LoVo (cell line): ENCODE measurements around the gene DLG2.

Experiments
- DNase-seq: peaks from one replicate; pipeline ENCODE4 v3.0.0-alpha.2; 2016; ENCODE audit warnings: low spot score

The DLG2 gene

DNA sequence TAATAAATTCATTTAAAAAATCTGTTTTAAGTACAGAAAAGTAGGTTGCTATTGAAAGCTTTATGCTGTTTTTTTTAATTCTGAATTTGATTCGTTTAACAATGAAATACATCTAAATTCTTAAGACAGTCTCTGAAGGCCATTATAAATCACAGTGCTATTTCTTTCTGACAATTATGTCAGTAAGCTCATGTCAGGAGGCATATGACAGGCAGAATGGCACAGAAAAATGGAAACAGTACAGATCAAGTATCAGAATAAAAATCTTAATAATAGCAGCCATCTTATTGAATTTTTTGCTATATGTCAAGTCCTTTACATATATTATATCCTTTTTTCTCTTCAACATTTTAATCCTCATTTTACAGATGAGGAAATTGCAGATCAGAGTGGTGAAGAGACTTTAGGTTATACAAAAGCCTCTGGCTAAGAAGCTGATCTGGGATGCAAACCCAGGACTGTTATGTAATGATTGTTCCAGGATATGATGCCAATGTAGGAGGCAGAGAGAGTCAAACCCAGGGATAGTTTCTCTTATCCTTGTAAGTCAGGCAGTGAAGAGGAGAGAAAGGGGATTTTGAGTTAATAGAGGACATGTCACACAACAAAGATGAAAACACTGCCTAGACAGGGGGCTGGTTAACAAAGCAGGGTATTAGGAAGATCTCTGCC, 2057.9 kb downstream of the DLG2 start:
- no peak for DNase-seq

DNA sequence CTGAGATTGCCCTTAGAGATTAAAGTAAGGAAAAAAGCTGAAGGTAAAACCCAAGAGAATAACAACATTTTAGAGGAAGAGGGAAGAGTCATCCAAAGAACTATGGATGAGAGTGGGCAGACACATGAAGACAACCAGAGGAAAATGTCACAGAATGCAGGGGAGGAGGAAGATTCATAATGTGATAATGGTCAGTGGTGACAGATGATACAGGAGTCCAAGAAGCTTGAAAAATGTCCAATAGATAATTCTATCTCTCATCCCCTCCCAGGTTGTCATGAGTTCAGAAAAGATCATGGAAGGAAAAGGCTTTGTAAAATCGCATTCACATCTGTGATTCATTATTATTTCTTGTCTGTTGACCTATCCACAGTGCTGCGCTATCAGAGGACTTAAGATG, 2058.6 kb downstream of the DLG2 start:
- DNase-seq, result no peak

DNA sequence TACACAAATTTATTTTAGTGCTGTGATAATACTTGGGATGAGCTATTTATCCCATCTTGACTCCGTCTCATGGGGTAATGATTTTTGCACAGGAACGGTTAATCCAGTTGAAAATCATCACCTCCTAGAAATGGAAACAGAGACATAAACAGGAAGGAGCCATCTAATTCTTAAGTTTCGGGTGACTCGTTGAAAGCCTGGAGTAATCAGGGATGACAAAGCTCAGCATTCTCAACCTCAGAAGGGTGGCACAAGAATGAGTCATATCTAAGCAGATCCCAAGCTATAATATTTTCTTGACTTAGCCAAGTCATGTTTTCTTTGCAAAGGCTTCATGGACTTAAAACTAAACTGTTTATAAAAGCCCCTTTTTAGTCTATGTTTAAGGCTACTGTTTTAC, 2060.2 kb downstream of the DLG2 start:
- no peak for DNase-seq

DNA sequence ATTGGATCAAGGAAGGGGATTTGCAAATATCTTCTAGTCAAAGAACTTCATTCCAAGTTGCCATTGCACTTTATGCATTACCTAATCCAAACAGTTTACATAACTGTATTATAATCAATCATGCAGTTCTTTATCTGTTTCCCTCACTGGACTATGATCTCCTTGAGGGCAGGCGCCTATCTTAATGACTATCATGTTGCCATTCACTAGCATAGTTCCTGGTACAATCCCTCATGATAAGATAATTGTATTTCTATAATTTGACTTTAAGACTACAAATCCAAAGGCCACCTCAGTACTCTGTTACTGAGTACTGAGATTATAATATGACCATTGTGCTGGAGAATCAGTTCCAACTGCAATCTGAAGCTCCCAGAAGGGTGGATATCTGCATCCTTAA, 2062.3 kb downstream of the DLG2 start:
- no peak for DNase-seq

DNA sequence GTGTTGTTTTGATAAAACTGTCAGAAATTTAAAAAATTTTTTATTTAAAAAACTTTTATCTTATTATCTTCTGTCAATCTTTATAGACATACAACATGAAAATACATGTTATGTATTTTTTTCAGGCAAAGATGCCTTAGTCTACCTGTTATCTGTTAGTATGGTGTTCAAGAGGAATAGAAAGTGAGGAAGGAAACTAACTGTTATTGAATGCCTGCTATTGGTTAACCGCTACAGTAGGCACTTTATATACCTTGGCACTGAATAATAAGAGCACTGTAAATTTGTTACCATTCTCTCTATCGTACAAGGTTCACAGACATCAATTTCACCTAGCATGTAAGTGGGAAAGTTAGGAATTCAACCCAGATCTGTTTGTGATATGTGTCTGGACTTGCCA, 2068.9 kb downstream of the DLG2 start:
- no peak for DNase-seq

DNA sequence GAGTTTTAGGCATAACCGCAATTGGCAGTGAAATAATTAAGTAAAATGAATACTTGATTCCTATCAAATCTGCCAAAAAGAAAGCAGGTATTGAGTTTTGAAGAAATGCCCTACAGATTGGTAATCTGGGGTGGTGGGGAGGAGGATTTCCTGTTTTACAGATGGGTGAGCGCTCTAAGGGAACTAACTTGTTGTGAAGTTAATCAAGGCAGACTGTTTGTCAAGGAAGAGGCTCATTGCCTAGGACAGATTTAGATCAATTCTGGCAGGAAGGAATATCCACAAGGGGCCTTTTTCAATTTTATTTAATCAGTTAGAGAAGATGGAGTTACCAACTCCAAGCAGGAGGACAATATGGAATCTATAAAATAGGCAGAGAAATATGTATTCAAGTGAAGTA, 2069.5 kb downstream of the DLG2 start:
- no peak for DNase-seq

DNA sequence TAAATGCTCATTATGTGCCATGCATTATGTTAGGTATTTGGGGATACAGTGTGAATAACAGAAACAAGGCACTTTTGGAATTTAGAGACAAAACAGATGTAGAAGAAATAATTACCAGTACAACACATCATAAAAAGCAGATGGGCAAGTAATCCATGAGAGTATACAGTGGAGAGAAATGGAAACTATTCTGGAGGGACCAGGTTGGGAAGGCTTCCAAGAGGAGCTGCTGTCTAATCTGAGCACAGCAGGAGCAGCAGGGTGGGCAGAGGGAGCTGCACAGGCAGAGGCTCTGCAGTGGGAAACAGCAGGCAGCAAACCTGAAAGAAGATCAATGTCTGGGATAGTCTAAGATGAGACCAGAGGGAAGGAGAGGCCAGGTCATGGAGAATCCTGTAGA, 2072.3 kb downstream of the DLG2 start:
- DNase-seq, result no peak

DNA sequence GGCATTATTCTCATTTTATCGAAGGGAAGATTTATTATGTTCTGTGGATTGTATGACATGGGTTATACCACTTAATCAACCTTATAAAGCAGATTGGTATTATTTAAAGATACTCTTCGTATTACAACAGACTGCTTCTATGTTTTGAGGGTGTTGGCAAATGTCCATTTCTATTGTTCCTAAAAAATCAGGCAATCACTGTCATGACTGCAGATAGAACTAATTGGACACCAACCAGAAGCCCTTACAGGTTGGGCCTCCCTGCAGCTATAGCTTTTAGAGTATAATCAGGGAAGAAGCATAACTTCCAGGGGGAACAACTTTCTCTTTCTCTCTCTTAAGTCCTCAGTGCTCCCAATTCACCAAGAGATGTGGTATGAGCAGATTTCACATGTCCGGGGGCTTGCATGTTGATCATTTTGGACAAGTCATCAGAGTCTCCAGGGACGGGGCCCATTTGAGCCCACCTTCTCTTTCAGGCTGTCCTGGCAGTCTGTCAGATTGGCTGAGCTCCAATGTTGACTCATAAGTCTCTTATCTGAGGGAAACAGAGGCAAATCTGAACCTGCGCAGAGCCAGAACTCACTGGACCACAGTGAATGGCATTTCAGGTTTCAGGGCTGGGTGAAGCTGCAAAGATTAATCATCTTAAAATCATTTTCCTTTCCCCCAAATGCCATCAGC, 2077.0 kb downstream of the DLG2 start:
- DNase-seq, result no peak

DNA sequence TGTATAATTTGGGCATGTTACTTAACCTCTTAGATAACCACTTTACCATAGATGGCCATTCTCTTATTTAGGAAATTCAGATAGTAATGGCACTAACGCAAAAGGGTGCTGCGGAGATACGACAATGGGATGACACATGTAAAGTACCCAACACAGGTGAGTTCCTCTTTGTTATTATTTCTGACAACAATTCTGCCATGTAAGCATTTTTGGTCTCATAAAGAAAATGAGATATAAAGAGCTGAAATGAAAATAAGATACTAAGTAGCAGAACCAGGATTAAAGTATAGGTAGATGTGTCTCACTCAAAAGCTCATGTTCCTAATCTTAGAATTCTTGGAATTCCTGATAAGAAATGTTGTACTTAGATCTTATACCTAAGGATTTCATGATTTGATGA, 2080.8 kb downstream of the DLG2 start:
- DNase-seq, result no peak

DNA sequence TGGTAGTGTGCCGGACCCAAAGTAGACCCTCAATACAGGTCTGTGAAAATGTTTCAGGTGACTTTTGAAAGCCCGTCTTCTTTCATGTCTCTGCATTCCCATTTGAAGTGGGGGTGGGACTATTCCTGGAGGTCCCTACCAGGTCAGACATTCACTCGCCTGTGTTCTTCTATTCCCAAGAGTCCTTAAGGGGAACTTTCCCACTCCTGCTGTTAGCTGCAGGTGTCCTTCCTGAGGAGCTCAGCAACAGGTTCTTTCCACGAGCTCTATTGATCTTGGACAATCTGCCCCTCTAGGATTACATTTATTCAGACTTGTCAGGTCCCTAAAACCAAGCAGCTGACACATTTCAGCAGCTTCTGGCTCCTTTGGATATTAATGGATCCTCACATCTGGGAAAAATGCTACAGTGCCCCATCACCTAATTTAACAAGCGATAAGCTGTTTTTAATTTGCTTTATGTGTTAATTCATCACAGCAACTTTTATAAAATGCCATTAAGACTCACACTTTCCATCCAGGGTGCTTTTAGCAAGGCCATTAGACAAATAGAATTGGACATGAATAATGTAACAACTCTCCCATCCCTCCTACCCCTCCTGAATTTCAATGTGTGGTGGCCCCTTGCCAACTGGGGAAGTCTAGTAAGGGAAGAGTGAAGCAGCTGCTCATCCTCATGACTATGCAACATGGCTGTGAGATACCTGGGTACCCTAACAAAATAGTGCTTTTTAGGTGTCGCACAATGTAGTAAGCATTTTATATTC, 2081.5 kb downstream of the DLG2 start:
- DNase-seq, result no peak

DNA sequence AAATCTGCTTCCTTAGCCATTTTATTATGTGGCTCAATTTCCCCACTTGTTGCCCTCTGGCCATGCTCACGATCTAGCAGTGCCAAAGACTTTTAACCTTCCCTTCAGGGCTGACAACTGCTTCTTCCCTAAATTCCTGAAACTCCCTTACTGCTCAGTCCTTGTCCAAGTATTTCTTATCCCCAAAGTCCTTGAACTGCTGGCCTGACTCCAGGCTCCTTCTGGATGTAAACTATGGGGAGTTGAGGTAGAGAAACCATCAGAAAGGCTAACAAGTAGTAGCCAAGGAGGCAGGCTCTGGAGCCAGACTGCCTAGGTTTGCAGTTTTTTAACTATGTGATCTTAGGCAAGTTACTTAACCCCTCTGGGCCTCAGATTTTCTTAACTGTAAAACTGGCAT, 2082.3 kb downstream of the DLG2 start:
- no peak for DNase-seq

DNA sequence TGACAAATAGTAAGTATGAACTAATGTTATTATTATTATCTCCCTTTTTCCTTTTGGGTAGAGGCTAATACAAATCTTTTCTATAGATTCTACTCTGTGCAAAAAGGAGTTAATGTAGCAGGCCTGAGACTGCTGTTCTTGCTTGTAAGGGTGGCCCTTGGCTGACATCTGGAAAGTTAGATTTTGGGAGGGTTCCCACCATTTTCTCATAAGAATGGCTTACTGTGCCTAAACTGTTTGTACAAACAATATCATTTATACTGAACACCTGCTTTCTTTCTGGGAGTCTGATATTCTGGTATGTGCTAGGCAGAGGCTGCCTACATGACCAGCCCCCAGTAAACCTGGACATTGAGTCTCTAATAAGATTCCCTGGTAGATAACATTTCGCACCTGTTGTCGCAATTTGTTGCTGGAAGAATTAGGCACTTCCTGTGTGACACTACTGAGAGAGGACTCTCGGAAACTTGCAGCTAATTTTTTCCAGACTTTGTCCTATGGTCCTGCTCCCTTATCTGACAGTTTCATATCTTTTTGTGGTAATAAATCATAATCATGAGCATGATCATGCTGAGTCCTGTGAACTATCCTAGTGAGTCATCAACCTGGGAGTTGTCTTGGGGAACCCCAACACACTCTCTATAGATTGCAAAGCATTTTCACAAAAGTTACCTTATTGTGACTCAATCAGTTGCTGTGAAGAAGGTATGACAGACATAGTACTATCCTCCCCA, 2083.3 kb downstream of the DLG2 start:
- no peak for DNase-seq

DNA sequence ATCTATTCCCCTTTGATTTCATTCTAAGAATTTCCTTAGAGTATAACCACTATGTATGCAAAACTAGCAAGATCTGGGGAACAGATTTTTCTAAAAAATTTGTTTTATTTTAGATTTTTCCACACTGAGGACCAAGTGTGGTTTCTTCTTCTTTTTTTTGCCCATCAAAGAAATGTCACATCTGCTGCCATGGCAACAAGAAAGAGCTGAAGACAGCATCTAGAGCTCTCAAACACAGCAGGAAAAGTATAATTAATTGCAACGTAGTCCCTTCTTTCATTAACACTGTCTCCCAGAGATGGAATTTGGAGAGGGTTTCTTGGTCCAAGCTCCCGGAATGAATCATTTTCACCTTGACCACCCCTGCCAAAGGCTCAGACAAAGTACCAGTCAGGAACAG, 2084.3 kb downstream of the DLG2 start:
- DNase-seq, result no peak

DNA sequence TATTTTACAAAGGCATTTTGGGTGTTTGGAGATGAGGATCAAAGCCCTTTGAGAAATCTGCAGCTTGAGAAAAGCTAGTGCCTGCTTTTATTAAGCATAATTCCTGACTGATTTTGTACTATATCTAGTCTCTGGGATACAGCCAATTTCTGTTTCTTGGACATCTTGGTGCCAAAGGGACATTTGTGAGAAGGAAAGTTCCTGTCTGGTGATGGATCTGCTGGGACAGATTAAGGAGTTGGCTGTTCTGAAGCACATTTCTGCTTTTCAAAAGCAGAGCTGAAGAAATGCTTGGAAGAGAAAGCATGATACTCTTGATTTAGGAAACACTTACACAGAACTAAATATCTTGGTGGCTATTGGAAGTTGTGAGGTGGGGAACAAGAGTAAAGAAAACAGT, 2086.4 kb downstream of the DLG2 start:
- no peak for DNase-seq

DNA sequence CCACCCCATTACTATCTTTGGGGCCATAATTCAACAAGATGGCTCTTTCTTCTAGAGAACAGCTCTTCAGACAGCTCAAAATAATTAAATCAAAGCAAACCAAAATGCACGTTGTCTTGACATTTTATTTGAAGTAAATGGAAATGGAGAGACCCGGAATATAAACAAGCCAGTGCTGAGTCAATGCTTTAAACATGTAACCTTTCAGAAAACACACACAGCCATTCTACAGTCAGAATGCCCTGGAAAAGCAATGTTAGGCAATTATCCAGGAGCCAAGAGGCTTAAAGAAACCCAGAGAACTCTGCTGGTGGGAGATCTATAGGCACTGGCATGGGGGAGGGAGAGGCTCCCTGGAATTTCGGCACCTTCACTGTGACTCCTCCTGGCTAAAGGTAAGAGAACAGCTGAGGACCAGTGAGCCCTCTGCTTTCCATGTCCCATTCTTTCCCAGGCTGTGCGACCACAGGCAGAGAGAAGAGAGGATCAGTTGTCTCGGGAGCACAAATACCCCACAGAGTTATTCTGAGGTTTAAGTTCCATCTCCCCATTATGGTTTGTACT, 2086.9 kb downstream of the DLG2 start:
- no peak for DNase-seq

DNA sequence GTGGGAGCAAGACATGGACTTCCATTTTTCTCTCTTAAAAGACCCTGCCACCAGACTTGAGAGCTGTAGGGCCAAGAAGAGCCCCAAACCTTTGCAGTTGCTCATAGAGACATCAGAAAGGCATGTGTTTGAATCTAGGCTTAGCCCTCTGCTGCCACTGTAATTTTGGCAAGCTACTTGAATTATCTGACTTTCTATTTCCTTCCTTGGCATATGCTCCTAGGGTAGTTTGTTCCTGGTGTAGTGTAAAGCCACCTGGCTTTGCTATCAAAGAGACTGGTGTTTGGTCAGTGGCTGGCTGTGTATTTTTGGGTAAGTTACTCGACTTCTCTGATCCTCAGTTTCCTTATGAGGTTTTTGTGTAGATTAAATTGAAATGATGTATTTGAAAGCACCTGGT, 2088.9 kb downstream of the DLG2 start:
- DNase-seq, result no peak

DNA sequence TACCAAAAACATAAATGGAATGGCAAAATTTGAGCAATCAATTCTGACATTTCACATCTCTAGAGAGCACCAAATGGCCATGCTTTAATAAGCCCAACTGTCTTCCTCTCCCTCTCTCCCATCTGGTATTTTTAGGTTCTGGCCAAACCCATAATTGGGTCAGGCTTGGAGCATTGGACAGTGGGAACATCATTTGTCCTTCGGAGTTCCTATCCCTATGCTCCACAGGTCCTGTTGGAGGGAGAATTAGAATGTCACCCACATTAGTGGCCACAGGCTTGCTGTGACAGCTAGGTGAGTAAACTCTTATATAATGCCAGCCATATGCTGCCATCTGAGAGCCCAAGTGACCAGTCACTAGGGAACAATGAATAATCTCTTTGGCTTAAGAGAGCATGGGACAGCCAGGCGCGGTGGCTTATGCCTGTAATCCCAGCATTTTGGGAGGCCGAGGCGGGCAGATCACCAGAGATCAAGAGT, 2090.0 kb downstream of the DLG2 start:
- no peak for DNase-seq

DNA sequence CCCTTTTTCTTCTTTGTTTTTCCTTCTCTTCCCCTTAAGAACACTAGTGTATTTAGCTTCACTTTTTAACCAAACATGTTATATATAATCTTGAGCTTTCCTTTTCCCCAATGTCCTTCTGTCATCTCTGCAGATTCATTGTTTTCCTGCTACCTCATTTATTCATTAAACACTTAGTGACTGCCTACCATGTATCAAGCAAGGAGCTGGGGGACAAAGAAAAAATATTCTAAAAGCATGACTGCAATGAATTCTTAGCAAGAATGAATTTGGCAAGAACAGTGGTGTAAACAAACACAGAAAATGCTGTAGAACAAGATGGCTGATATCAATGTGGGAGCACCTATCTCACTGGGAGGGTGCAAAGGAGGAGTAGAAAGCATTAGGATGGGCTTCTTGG, 2094.0 kb downstream of the DLG2 start:
- no peak for DNase-seq

DNA sequence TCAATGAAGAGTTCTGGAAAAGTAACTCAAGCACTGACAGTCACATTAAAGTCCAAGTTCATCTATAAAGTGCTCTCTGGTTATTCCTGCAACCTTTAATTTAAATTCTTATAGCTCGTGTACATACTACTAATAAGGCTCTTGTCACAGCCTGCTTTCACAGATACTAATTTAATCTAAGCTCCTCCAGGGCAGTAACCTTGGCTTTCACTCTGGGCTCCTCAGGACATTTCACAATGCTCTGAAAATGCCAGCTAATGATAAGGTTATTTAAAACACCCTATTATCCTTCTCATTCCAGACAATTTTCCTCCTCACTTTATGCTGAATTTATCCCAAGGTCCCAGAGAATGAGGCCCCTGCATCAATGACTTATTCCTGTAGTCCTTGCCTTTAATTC, 2098.3 kb downstream of the DLG2 start:
- no peak for DNase-seq

DNA sequence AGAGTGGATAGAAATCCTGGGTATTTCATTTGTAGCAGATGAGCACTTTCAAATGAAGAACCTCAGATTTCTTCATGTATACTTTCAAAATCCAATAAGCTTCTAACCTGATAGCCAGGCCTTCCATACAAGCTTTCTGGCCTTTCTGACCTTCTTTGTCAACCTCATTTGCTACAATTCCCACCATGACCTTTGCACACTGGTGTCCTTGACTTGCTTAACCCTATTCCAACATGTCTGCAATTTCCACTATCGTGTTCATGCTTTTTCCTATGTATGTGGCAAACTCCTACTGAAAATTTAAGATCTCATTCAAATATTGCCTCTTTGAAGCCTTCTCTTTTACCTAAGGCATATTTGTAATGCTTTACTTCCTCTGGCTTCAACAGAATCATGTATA, 2098.9 kb downstream of the DLG2 start:
- no peak for DNase-seq

DNA sequence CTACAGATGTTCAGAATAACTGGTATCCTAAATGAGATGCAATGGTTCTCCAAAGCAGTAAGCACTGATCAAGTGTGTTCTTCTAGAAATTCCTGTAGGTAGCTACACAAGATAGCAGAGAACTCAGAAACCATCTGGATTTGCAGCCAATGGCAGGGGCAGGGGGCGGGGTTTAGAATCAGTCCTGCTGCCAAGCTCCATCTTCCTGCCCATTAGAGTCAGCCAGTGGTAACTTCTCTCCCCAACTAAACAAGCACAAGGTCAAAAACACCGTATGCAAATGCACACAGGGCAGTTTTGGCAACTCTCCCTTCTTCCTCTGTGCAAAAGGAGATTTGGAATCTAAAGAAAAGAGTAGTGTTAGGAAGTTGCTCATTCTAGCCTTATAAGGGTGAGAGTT, 2103.5 kb downstream of the DLG2 start:
- DNase-seq, result no peak

DNA sequence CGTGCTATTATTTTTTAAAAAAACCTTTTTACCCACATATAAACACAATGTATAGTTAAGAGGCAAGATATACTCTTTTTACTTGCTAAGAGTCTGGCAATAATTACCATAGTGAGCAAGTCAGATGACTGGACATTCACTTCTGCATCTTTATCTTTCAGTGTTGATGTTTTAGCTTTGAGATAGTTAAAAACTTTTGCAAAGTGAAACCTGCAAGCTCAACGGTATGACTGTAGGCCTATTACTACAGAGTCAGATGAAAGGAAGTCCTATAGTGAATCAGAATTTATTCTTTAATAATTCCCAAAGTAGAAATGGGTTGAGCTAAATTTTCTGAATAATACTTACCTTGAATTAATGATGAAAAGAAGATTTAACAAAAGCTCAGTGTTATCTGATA, 2104.2 kb downstream of the DLG2 start:
- DNase-seq, result no peak
